Stimulated activated CD8-positive, alpha-beta memory T cell treated with anti-CD3 and anti-CD28 coated beads, Interleukin-7, amount 100 ng/mL, for 48 hours (primary cell): Measurements from ENCODE around the gene EVA1B.
A peak's percentile ranks its signal among the peaks of the same experiment; 100 is the strongest.

Experiments used
- DNase-seq, 2 donors: peaks; one replicate each; pipeline ENCODE4 v3.0.0-alpha.2; 2020; ENCODE audit warnings: low read depth in 1 of 2; ENCODE audit errors: extremely low read depth in 1 of 2

Gene EVA1B, protein sequence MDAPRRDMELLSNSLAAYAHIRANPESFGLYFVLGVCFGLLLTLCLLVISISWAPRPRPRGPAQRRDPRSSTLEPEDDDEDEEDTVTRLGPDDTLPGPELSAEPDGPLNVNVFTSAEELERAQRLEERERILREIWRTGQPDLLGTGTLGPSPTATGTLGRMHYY

GRCh38 chr1:36323636-36324352 lies at the start of gene EVA1B:
Gene EVA1B (minus strand): TSS chr1:36323645. CDS start chr1:36323037, 608 bp downstream.
- DNase-seq: peak in 1 of 2 donors; percentile 42

GRCh38 chr1:36372617-36373016 lies 49.2 kb upstream of the EVA1B start:
- DNase-seq: no peak

GRCh38 chr1:36369061-36369861 lies 45.8 kb upstream of the EVA1B start:
- DNase-seq: peak; percentile 53 to 67

DNA sequence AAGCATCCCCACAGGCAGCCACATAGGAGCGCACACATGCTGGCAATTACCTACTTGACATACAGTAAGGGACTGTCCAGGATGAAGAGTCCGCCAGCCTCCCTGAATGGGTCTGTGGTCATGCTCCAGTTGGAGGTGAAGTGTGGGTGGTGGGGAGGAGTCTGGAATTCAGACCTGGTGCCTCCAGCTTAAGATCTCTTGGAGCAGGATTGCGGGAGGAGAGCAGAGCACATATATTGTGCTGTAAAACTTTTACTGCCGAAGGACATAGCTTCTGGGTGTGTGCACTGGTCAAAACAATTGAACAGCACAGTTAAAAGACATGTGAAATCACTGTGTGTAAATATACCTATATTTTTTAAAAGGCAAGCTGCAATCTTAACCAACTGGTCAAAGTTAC lies 44.4 kb upstream of the EVA1B start:
- no peak for DNase-seq

DNA sequence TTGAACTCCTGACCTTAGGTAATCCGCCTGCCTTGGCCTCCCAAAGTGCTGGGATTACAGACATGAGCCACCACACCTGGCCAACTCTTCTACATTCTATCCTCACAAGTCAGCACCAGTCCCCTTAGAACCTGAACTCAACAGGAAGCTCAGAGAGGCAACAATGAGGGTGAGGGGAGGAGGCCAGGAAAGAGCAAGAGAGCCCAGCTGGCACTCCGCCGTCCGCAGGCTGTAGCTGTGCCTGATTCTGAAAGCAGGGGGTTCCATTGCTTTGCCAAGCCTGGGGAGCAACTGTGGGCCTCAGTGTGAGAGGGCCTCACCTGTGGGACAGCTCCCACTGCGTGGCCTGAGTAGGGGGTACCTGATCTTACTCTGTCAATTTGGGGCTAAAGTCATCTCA lies 43.6 kb upstream of the EVA1B start:
- no peak for DNase-seq

DNA sequence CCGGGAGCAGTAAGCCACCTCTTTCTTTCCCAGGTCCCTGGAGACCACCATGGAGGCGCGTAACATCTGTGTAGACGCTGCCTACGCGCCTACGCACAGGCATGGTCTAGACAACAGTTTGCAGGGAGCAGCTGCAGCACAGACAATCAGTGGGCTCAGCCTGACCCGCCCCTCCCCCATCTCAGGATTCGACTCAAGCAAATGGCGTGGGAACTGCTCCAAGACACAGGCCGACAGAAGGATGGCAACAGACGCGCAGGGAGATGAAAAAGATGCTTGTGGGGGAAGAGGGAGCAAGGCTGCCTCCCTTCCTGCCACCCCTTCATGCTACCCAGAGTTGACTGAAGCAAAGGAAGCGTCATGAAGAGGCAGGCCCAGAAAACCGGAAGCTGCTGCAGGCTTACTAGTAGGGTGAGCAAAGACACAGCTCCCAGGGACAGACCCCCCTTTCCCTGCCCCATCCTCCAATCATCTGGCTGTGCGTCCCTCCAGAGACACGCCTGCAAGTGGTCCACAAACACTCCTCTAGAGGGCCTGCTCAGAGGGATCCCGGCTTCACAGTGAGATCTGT lies 42.7 kb upstream of the EVA1B start:
- DNase-seq: no peak

- DNase-seq: no peak
These were observed 41.9 kb upstream of the EVA1B start for GRCh38 chr1:36365381-36365780.

- no peak for DNase-seq
These were observed 36.6 kb upstream of the EVA1B start for GRCh38 chr1:36359911-36360550.

GRCh38 chr1:36359383-36359782 lies 35.9 kb upstream of the EVA1B start:
- no peak for DNase-seq

- DNase-seq: no peak
These were observed 35.2 kb upstream of the EVA1B start for GRCh38 chr1:36358514-36359084.

GRCh38 chr1:36355811-36356210 lies 32.4 kb upstream of the EVA1B start:
- no peak for DNase-seq

DNA sequence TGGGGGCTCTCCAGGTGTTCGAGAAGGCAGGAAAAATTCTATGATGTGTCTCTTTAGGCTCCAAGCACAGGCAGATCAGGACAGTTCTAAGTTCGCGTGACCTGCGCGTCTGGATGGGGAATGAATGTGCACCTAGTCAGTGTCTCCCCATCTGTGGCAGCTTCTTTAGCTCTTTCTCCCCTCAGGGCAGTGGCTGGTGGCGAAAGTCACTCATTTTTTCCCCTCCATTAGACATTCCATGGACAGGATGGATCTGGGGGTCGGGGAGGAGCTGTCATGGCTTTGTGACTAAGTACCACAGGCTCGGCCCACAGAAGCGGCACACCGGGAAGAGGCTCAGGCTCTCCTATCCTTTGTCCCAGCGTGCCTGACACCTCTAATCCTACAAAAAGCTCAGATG lies 31.0 kb upstream of the EVA1B start:
- DNase-seq: no peak

DNA sequence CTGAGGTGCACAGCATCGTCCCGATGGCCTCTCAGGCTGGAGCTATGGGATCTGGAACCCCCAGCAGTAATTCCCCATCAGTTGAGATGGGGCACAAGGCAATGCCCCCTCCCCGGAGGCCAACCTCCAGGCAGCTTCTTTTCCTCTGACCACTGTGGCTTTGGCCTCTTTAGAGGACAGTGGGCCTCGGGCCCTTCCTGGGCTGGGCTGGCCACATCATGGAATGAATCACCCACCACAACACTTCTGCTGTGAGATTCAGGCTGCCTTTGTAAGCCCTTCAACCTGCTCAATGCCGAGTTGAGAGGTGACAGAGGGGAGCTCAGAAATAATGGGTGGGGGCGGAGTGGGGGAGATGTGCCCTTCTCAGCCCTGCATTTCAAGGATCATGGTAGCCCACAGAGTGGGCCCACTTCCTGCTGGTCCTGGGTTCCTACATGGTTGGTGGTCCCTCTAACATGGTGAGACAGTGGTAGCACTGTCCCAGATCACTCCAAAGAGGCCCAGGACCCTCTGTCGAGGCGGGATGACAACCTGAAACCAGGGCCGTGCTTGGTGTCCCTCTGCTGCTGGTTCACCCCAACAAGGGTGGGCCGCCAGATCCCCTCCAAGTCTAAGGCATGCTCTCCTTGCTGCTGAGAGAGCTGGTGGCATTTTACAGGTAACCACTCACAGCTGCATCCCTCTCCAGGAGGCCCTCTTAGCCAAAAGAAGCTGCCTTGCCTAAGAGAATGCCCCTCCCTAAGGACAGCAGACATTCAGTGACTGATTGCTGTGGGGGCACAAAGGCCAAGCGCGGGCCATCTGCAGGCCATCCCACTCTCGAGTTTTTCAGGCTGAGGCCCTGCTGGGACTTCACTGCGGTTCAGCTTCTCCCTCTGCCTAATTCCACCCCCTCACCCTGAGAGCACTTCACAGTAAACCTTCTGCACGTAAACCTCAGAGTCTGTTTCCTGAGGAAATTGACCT lies 29.7 kb upstream of the EVA1B start:
- no peak for DNase-seq

GRCh38 chr1:36352125-36352909 lies 28.9 kb upstream of the EVA1B start:
- no peak for DNase-seq

GRCh38 chr1:36351227-36351977 lies 28.0 kb upstream of the EVA1B start:
- DNase-seq: no peak

DNA sequence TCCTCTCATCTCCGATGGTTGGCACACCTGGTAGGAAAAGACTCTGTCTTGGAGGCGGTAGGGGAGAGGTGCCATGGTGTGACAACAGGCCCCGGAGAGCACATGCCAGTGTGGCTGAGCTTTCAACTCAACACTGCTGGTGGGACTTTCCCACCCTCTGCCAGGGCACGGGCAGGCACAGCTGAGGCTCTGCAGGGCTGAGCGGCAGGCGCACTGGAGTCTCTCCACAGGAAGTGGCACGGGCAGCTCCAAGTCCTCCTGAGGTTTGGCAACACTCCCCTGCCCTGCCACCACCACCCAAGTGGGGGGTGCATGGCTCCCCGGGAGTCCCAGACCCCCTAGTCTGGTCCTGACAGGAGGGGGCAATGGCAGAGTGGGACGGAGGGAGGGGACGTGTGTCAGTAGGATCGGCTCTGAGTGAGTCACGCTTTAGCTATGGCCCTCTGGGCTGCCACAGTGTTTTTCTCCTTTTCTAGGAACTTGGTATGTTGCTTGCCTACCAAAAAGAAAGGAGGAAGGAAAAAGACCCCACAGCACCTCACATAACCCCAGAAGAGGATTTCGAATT lies 27.3 kb upstream of the EVA1B start:
- no peak for DNase-seq

DNA sequence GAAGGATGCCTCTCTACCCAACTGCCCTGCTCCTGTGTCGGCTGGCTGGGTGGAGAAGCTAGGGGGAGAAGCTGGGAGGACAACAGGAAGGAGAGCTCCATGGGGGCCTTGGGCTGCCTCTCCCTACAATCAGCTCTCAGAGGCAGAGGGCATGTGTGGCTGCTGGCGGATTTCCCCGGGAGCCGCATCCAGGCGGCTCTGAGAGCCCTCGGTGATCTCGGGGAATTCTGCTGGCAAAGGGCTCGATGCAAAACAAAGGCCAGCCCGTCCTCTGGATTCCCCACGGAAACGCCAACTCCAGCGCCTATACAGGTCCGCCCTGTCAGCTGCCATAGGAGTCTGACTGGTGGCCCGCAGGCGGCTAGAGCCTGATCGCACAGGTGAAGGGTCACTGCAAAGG lies 26.4 kb upstream of the EVA1B start:
- DNase-seq: no peak

DNA sequence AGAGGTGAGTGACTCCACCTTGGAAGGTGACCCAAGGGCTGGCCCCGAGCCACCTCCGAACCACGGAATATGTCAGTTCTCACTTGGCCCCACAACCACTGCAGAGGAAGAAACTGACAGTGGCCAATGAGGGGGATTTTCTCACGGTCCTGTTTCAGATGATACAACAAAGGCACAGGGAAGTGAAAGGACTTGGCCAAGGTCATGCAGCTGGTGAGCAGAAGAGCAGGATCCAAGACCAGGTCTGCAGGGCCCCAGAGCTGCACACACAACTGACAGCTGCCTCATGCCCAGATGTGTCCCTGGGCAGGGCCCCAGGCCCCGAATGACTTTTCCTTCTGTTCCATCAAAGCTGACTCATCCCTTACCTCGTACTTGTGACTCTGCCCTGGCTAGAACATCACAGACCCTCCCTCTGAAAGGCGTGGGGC lies 25.8 kb upstream of the EVA1B start:
- DNase-seq: no peak
